PFSK-1 (cell line): ENCODE results near the gene DMPK.
A peak's percentile ranks its signal among the peaks of the same experiment; 100 is the strongest.

ENCODE experiments used
- FOXP2 ChIP-seq: optimal IDR thresholded peaks from 2 replicates; pipeline ENCODE3; 2011; ENCODE audit warnings: borderline replicate concordance, control low read depth, inconsistent platforms; ENCODE audit not compliant: insufficient read depth; ENCODE audit errors: extremely low read length, extremely low read depth
- POLR2AphosphoS5 ChIP-seq: IDR thresholded peaks from 2 replicates; pipeline ENCODE4 v1.6.1; 2012; ENCODE audit warnings: low read depth, mild to moderate bottlenecking, control low read depth, low read length, moderate library complexity
- REST ChIP-seq, 2 experiments: IDR thresholded peaks; 2 replicates each; pipeline versions ENCODE4 v1.6.1 to v1.8.0; 2011 to 2012; ENCODE audit warnings: low read depth in 2 of 2, low read length in 2 of 2, control low read depth in 1 of 2, inconsistent platforms in 1 of 2, mild to moderate bottlenecking in 1 of 2, moderate library complexity in 1 of 2; ENCODE audit not compliant: insufficient read depth in 1 of 2
- SIN3A ChIP-seq: IDR thresholded peaks from 2 replicates; pipeline ENCODE4 v1.6.1; 2012; ENCODE audit warnings: mild to moderate bottlenecking, low read length, moderate library complexity, borderline replicate concordance; ENCODE audit not compliant: insufficient read depth
- TAF1 ChIP-seq: IDR thresholded peaks from 2 replicates; pipeline ENCODE4 v1.6.1; 2012; ENCODE audit warnings: low read length, control low read depth, borderline replicate concordance; ENCODE audit not compliant: insufficient read depth

The DMPK gene

GRCh38 chr19:45768655-45768983 is 13.7 kb downstream of the DMPK start:
- TF ChIP-seq FOXP2 (no peak), TAF1 (no peak), SIN3A (no peak), REST (IDR thresholded peaks at IDR 0.05; ENCODE audit: insufficient read depth in 1 of 2, low read depth in 2 of 2, low read length in 2 of 2) (no peak), POLR2AphosphoS5 (no peak)

GRCh38 chr19:45767881-45768654 is 14.2 kb downstream of the DMPK start:
- TF ChIP-seq REST (IDR thresholded peaks at IDR 0.05; ENCODE audit: insufficient read depth in 1 of 2, low read depth in 2 of 2, low read length in 2 of 2): 0 out of 4 replicates have a peak, but pooled peaks of 1 of the 2 experiments have one; percentile 5
- no peak for TF ChIP-seq FOXP2

- peak; percentile 66 for TF ChIP-seq POLR2AphosphoS5
- TF ChIP-seq SIN3A: peak; percentile 86; the same call in 1 of the 2 replicates
- no peak for TF ChIP-seq FOXP2
- peak; percentile 33; the same call in 1 of the 2 replicates for TF ChIP-seq TAF1
These were observed 14.8 kb downstream of the DMPK start for GRCh38 chr19:45767410-45767880.

- TF ChIP-seq FOXP2: no peak
- no peak for TF ChIP-seq REST (IDR thresholded peaks at IDR 0.05; ENCODE audit: insufficient read depth in 1 of 2, low read depth in 2 of 2, low read length in 2 of 2)
These were observed 15.4 kb downstream of the DMPK start for GRCh38 chr19:45766869-45767346.

- TF ChIP-seq SIN3A (no peak), FOXP2 (no peak)
These were observed 15.9 kb downstream of the DMPK start for GRCh38 chr19:45766296-45766868.

GRCh38 chr19:45765702-45766295 is 16.5 kb downstream of the DMPK start:
- TF ChIP-seq REST (IDR thresholded peaks at IDR 0.05; ENCODE audit: insufficient read depth in 1 of 2, low read depth in 2 of 2, low read length in 2 of 2) (no peak), POLR2AphosphoS5 (no peak), TAF1 (no peak), SIN3A (no peak)
